Activated naive CD4-positive, alpha-beta T cell treated with anti-CD3 and anti-CD28 coated beads, Interleukin-2, amount 50 U/mL, for 24 hours (primary cell): ENCODE data around the gene CUX1.
"Not testable (repeated sequence)": the region's sequence is repeated elsewhere in the genome, so short reads cannot be mapped to it uniquely, and the experiment has no call there.

Source experiments
- H3K27ac Mint-ChIP-seq: one replicate; pipeline ENCODE4 v1.8.0; 2021; ENCODE audit warnings: mild to moderate bottlenecking, mixed read lengths
- H3K27me3 Mint-ChIP-seq: one replicate; pipeline ENCODE4 v1.8.0; 2021; ENCODE audit warnings: mixed read lengths
- H3K36me3 Mint-ChIP-seq: one replicate; pipeline ENCODE4 v1.8.0; 2021; ENCODE audit warnings: mixed read lengths
- H3K4me1 Mint-ChIP-seq: one replicate; pipeline ENCODE4 v1.8.0; 2021; ENCODE audit warnings: mixed read lengths
- H3K4me3 Mint-ChIP-seq: one replicate; pipeline ENCODE4 v1.8.0; 2021; ENCODE audit warnings: mild to moderate bottlenecking, mixed read lengths
- H3K9me3 Mint-ChIP-seq: one replicate; pipeline ENCODE4 v1.8.0; 2021; ENCODE audit warnings: mixed read lengths

CUX1 gene

DNA sequence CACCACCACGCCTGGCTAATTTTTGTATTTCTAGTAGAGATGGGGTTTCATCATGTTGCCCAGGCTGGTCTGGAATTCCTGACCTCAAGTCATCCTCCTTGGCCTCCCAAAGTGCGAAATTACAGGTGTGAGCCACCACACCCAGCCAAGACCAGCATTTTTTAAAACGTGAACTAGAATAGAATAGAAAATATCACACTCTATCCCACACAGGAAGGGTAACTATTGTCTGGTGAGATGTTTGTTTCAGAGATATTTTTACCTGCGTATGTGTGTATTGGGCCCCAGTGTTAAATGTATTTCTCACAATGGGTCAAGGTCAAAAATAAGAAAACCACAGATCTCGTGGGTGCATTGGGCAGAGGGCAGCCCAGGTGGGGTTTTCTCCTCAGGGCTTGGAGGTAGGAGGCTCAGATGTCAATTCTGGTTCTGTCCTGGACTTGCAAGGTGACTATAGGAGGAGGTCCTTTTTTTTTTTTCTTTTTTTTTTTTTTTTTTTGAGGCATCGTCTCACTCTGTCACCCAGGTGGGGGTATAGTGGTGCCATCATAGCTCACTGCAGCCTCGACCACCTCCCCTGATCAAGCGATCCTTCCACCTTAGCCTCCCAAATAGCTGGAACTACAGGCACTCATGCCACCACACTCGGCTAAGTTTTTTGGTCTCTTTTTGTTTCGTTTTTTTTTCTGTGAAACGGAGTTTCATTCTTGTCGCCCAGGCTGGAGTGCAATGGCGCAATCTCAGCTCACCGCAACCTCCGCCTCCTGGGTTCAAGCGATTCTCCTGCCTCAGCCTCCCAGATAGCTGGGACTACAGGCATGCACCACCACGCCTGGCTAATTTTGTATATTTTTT is 488.2 kb downstream of the CUX1 start:
- Mint-ChIP-seq H3K9me3 (no peaks in the 10 kb centered on the region), H3K27ac (no peak overlapping the region), H3K36me3 (no peaks in the 10 kb centered on the region), H3K4me3 (no peak overlapping the region), H3K4me1 (no peaks in the 10 kb centered on the region), H3K27me3 (no peaks in the 10 kb centered on the region)

GRCh38 chr7:102306916-102307677 is 489.7 kb downstream of the CUX1 start:
- H3K27me3 Mint-ChIP-seq = no peaks in the 10 kb centered on the region
- H3K27ac Mint-ChIP-seq = no peak overlapping the region
- no peaks in the 10 kb centered on the region for H3K36me3 Mint-ChIP-seq
- no peaks in the 10 kb centered on the region for H3K4me1 Mint-ChIP-seq
- no peaks in the 10 kb centered on the region for H3K9me3 Mint-ChIP-seq
- H3K4me3 Mint-ChIP-seq = no peak overlapping the region

GRCh38 chr7:102310414-102310815 is 493.0 kb downstream of the CUX1 start:
- Mint-ChIP-seq H3K27ac (no peak overlapping the region), H3K9me3 (no peaks in the 10 kb centered on the region), H3K4me3 (no peak overlapping the region), H3K36me3 (no peaks in the 10 kb centered on the region), H3K4me1 (no peaks in the 10 kb centered on the region), H3K27me3 (no peaks in the 10 kb centered on the region)

GRCh38 chr7:102312317-102312716 is 494.9 kb downstream of the CUX1 start:
- Mint-ChIP-seq H3K9me3 (no peaks in the 10 kb centered on the region), H3K27ac (no peak overlapping the region), H3K27me3 (no peaks in the 10 kb centered on the region), H3K4me1 (no peaks in the 10 kb centered on the region), H3K36me3 (no peaks in the 10 kb centered on the region), H3K4me3 (no peak overlapping the region)

DNA sequence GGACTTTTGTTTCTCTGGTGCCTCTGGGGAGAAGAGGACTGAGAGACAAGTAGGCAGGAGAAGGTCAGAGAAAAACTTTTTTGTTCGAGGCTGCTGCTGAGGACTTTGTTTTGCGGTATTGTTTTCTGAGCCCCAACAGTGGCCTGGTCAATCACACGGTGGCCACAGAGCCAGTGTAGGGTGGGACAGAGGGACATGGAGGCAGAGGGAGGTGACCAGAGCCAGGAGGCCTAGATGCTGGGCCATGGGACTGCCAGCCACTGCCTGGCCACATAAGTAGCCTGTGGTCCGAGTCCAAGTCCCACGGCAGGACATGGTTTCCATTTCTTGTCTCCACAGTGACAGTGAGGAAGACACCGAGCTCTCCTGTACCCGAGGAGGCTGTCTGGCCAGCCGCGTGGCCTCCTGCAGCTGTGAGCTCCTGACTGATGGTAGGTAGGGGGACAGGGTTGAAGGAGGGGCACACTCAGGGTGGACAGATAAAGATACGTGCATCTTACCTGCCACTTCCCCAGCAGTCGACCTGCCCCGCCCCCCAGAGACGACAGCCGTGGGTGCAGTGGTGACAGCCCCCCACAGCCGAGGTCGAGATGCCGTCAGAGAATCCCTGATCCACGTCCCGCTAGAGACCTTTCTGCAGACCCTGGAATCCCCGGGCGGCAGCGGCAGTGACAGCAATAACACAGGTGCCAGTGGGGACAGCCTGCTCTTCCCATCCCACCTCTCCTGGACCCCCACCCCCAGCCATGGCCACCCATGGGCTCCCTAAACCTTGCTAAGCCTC is 496.8 kb downstream of the CUX1 start:
- Mint-ChIP-seq H3K9me3 (no peaks in the 10 kb centered on the region), H3K4me1 (no peaks in the 10 kb centered on the region), H3K4me3 (no peak overlapping the region), H3K27ac (no peak overlapping the region), H3K27me3 (no peaks in the 10 kb centered on the region), H3K36me3 (no peaks in the 10 kb centered on the region)

DNA sequence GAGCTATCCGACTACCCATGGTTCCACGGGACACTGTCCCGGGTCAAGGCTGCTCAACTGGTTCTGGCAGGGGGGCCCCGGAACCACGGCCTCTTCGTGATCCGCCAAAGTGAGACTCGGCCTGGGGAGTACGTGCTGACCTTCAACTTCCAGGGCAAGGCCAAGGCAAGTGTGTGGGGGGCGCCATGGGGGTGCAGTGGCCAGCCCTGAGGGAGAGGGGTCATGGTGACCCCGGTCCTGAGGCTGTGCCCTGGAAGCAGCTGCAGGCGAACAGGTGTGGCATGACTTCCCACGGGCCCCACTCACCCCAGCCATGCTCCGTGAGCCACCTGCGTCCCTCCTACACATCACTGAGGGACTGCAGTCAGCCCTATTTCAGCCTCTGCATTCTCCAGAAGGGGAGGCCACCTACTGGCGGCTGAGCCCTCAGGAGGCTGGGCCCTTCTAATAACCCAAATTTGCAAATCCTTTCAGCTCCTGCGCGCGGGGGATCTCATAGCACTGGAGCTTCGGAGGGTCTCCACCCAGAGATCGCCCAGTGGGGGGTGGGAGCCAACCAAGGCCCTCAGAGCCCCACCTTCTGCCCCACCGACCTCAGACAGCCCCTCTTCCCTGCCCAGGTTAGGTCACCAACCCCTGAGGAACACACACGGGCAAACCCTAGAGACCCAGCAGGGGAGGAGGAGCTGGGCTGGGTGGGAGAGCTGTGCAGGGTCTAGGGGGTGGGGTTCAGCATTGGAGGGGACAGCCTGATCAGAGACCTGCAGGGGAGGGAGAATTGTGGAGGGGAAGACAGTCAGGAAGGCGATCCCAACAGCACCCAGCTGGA is 500.0 kb downstream of the CUX1 start:
- H3K4me1 Mint-ChIP-seq = no peaks in the 10 kb centered on the region
- no peaks in the 10 kb centered on the region for H3K27me3 Mint-ChIP-seq
- H3K36me3 Mint-ChIP-seq = no peaks in the 10 kb centered on the region
- no peaks in the 10 kb centered on the region for H3K9me3 Mint-ChIP-seq
- H3K4me3 Mint-ChIP-seq = no peak overlapping the region
- no peak overlapping the region for H3K27ac Mint-ChIP-seq

DNA sequence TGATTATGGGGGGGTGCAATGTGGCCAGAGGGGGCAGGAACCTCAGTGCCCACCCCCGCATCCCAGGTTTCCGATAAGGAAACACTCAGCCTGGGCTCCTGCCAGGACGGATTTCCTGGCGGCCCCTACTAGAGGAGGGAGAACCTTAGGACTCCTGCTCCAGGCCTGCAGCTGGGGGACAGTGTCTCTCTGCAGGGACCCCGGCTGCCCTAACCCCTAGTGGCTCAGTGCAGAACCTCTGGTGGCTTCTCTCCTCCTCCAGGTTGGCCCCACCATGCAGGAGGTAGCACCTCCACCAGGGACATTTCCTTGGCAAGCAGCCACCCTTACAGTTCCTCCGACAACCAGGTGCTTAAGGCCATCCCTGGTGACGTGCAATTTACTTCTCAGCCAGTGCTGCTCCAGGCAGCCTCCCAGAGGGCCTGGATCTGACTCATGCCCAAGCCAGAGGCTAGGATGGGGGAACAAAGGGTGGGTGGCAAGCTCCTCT is 501.1 kb downstream of the CUX1 start:
- Mint-ChIP-seq H3K36me3 (no peaks in the 10 kb centered on the region), H3K9me3 (no peaks in the 10 kb centered on the region), H3K4me3 (no peak overlapping the region), H3K27ac (no peak overlapping the region), H3K27me3 (peaks cover 2% of the 10 kb centered on the region), H3K4me1 (no peaks in the 10 kb centered on the region)

DNA sequence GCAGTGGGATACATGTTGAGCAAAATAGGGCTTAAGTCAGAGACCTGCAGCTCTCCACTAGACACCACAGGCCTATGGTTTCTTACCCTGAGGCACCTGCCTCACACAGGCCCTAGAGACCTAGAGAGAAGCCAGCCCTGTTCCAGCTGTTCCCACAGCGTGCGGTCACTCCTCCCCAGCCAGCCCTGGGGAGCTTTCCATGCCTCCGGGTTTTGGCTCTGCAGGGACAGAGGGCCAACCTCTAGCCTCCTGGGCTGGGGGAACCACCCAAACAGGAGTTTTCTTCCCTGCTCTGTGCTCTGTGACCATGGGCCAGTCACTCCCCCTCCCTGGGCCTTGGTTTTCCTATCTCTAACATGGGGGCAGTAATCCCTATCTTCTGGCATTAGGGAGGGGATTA is 502.2 kb downstream of the CUX1 start:
- H3K27ac Mint-ChIP-seq = no peak overlapping the region
- H3K27me3 Mint-ChIP-seq = peaks cover 2% of the 10 kb centered on the region
- no peak overlapping the region for H3K4me3 Mint-ChIP-seq
- H3K36me3 Mint-ChIP-seq = no peaks in the 10 kb centered on the region
- no peaks in the 10 kb centered on the region for H3K9me3 Mint-ChIP-seq
- no peaks in the 10 kb centered on the region for H3K4me1 Mint-ChIP-seq

DNA sequence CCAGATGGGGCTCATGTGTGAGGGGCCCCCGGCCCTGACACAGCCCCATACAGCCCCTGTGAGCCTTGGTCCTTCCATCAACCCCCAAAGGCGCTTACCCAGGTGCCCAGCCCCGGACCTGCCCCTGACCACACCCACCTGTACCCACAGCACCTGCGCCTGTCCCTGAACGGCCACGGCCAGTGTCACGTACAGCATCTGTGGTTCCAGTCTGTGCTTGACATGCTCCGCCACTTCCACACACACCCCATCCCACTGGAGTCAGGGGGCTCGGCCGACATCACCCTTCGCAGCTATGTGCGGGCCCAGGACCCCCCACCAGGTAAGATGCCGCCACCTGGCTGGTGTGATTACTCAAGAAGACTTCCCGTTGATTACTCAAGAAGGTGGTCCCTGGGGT is 502.8 kb downstream of the CUX1 start:
- no peaks in the 10 kb centered on the region for H3K9me3 Mint-ChIP-seq
- no peak overlapping the region for H3K4me3 Mint-ChIP-seq
- H3K4me1 Mint-ChIP-seq = no peaks in the 10 kb centered on the region
- no peaks in the 10 kb centered on the region for H3K36me3 Mint-ChIP-seq
- no peak overlapping the region for H3K27ac Mint-ChIP-seq
- peaks cover 2% of the 10 kb centered on the region for H3K27me3 Mint-ChIP-seq

DNA sequence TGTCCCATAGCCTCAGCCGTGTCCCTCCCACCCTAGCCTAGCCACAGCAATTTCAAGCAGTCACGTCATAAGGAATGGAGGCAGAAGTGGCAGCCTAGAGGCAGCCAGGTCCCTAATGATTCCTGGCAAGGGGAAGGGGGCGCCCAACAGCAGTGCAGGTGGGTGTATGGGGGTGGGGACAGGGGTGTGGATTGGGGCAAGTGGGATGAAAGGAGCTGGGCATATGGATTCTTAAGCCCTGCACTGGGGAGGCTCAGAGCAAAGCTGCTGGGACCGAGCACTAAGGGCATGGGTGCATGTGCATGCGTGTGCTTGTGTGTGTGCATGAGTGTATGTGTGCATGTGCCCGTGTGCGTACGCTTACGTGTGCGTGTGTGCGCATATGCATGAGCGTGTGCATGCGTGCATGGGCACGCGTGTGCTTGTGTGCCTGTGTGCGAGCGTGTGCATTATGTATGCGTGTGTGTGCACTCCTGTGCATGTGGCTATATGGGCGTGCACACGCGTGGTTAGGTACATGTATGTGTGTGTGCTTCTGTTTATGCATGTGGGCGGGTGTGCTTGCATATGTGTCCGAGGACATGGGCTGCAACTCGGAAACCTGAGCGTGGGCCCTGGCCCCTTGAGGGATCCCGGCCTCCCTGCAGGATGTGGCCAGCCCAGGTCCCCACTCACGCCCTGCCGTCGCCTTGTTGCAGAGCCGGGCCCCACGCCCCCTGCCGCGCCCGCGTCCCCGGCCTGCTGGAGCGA is 503.4 kb downstream of the CUX1 start:
- H3K27me3 Mint-ChIP-seq = peaks cover 2% of the 10 kb centered on the region
- H3K36me3 Mint-ChIP-seq = no peaks in the 10 kb centered on the region
- H3K4me1 Mint-ChIP-seq = no peaks in the 10 kb centered on the region
- no peak overlapping the region for H3K27ac Mint-ChIP-seq
- no peak overlapping the region for H3K4me3 Mint-ChIP-seq
- H3K9me3 Mint-ChIP-seq = no peaks in the 10 kb centered on the region

DNA sequence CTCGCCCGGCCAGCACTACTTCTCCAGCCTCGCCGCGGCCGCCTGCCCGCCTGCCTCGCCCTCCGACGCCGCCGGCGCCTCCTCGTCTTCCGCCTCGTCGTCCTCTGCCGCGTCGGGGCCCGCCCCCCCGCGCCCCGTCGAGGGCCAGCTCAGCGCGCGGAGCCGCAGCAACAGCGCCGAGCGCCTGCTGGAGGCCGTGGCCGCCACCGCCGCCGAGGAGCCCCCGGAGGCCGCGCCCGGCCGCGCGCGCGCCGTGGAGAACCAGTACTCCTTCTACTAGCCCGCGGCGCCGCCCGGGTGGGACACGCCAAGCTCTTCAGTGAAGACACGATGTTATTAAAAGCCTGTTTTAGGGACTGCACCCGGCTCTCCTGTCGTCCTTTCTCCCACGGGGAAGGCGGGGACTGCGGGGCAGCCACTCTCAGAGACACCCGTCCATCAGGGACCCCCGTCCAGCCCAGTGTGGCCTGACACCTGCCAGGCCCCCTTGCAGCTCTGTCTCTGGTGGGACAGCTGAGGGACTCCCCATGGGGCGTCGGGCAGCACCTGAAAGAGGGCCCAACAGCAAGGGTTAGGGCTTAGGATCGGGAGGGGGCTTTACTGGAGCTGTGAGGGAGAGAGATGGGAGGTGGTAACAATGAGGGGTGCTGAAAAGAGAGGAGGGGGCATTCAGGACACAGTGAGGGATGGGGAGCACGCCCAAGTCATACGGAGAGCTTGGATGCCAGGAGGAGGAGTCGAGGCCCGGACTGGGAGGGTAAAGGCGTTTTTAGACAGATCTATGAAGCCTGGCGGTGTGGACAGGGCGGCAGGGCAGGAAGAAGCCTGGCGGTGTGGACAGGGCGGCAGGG is 504.1 kb downstream of the CUX1 start:
- no peaks in the 10 kb centered on the region for H3K9me3 Mint-ChIP-seq
- H3K27ac Mint-ChIP-seq = no peak overlapping the region
- no peak overlapping the region for H3K4me3 Mint-ChIP-seq
- H3K36me3 Mint-ChIP-seq = no peaks in the 10 kb centered on the region
- H3K27me3 Mint-ChIP-seq = peaks cover 2% of the 10 kb centered on the region
- no peaks in the 10 kb centered on the region for H3K4me1 Mint-ChIP-seq

GRCh38 chr7:102322202-102322715 is 504.8 kb downstream of the CUX1 start:
- H3K4me1 Mint-ChIP-seq = no peaks in the 10 kb centered on the region
- H3K9me3 Mint-ChIP-seq = no peaks in the 10 kb centered on the region
- H3K36me3 Mint-ChIP-seq = no peaks in the 10 kb centered on the region
- peak overlapping the region; percentile 46 for H3K27ac Mint-ChIP-seq
- peaks cover 2% of the 10 kb centered on the region for H3K27me3 Mint-ChIP-seq
- no peak overlapping the region for H3K4me3 Mint-ChIP-seq

- Mint-ChIP-seq H3K4me1 (no peaks in the 10 kb centered on the region), H3K9me3 (no peaks in the 10 kb centered on the region), H3K36me3 (no peaks in the 10 kb centered on the region), H3K4me3 (no peak overlapping the region), H3K27ac (no peak overlapping the region), H3K27me3 (peaks cover 6% of the 10 kb centered on the region)
Measured at GRCh38 chr7:102323914-102324195, 506.4 kb downstream of the CUX1 start.

DNA sequence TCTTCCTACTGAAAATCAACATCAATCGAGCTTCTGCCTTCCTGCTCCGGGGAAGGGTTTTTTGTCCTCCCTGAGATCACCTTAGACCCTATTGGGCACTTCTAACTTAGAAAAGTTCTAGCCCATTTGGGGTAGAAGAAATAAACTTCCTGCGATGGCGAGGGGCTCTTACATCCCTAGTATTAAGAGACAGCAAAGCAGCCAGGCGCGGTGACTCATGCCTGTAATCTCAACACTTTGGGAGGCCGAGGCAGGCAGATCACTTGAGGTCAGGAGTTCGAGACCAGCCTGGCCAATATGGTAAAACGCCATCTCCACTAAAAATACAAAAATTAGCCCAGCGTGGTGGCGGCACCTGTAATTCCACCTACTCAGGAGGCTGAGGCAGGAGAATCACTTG is 507.7 kb downstream of the CUX1 start:
- H3K4me1 Mint-ChIP-seq, H3K4me3 Mint-ChIP-seq, H3K9me3 Mint-ChIP-seq, H3K36me3 Mint-ChIP-seq, H3K27ac Mint-ChIP-seq, H3K27me3 Mint-ChIP-seq: not testable (repeated sequence)
